Endodermal cell (in vitro differentiated cells): ENCODE results near the gene ARID2. TPM values are rescaled to one million over a fixed set of nuclear protein-coding genes. Genes with fewer than 3 reads are reported as not detected.

Source experiments
- DNase-seq: peaks from one replicate; pipeline ENCODE4 v3.0.0-alpha.2; 2017
- H3K27ac ChIP-seq: 2 replicates; pipeline ENCODE4 v1.5.1; 2013; ENCODE audit warnings: mild to moderate bottlenecking, low read depth, low read length, moderate library complexity
- H3K27me3 ChIP-seq: 2 replicates; pipeline ENCODE4 v1.6.1; 2013; ENCODE audit warnings: mild to moderate bottlenecking, low read length, moderate library complexity; ENCODE audit not compliant: insufficient read depth, control insufficient read depth, poor library complexity, severe bottlenecking
- H3K36me3 ChIP-seq: 2 replicates; pipeline ENCODE4 v1.7.0; 2013; ENCODE audit warnings: mild to moderate bottlenecking, low read length, moderate library complexity; ENCODE audit not compliant: control insufficient read depth, insufficient read depth
- H3K4me1 ChIP-seq: one replicate; pipeline ENCODE4 v1.7.0; 2013; ENCODE audit warnings: low read length; ENCODE audit not compliant: control insufficient read depth, insufficient read depth
- H3K4me3 ChIP-seq: 2 replicates; pipeline ENCODE4 v1.5.1; 2013; ENCODE audit warnings: mild to moderate bottlenecking, low read length, moderate library complexity
- H3K9ac ChIP-seq: 2 replicates; pipeline ENCODE4 v1.6.1; 2013; ENCODE audit warnings: mild to moderate bottlenecking, low read length, moderate library complexity; ENCODE audit not compliant: poor library complexity, severe bottlenecking; ENCODE audit errors: extremely low read depth
- H3K9me3 ChIP-seq: 2 replicates; pipeline ENCODE4 v1.6.1; 2013; ENCODE audit warnings: mild to moderate bottlenecking, low read length, moderate library complexity; ENCODE audit not compliant: control insufficient read depth
- H3K27ac Mint-ChIP-seq: 2 replicates; pipeline ENCODE4 v1.8.0; 2020; ENCODE audit warnings: mixed read lengths
- H3K27me3 Mint-ChIP-seq: 2 replicates; pipeline ENCODE4 v1.8.0; 2021; ENCODE audit warnings: mild to moderate bottlenecking, mixed read lengths; ENCODE audit not compliant: insufficient read depth
- H3K36me3 Mint-ChIP-seq: 2 replicates; pipeline ENCODE4 v1.8.0; 2020; ENCODE audit warnings: low read depth, mixed read lengths
- H3K4me1 Mint-ChIP-seq: 2 replicates; pipeline ENCODE4 v1.8.0; 2020; ENCODE audit warnings: mixed read lengths
- H3K4me3 Mint-ChIP-seq: 2 replicates; pipeline ENCODE4 v1.8.0; 2020; ENCODE audit warnings: mild to moderate bottlenecking, moderate library complexity, mixed read lengths
- H3K9me3 Mint-ChIP-seq: 2 replicates; pipeline ENCODE4 v1.8.0; 2020; ENCODE audit warnings: mild to moderate bottlenecking, mixed read lengths
- CTCF ChIP-seq: fragments of 200-600 bp; sonication (generic); conservative IDR thresholded peaks from 2 replicates; pipeline ENCODE4 v1.5.0; 2021; ENCODE audit warnings: antibody characterized with exemption, mild to moderate bottlenecking
- WGBS, 2 experiments: methylation state at CpG; one replicate each; pipeline versions ENCODE4 v1.1.5 to v1.1.7; 2013; ENCODE audit warnings: missing lambda C conversion rate in 2 of 2, mixed read lengths in 1 of 2; ENCODE audit not compliant: insufficient coverage in 1 of 2, insufficient read length in 1 of 2; 5-methylcytosine and 5-hydroxymethylcytosine counted together
- total RNA-seq, 2 donors: library from RNA; stranded (reverse); fragmentation: NEBNext Ultra II Directional in 1 of 2; extraction: Animal tissue kit (Norgen Biotek cat#: 25700) in 1 of 2; gene quantifications; 2 replicates in 1 of 2; 3 replicates in 1 of 2; pipeline ENCODE4 v1.2.1, GENCODE V29; 2021

Gene ARID2
- total RNA-seq, 2 donors from 2014 or later, result 54.0 to 58.1 TPM

GRCh38 chr12:45928309-45928708 is 198.8 kb downstream of the ARID2 start:
- no peak for DNase-seq
- WGBS, 2 experiments, result 93 to 100% methylated on average over 1 to 2 of the region's 2 CpGs
- Histone ChIP-seq H3K36me3 (peaks cover 91% of the 10 kb centered on the region), H3K27ac (no peak overlapping the region), H3K9me3 (no peaks in the 10 kb centered on the region), H3K27me3 (no peaks in the 10 kb centered on the region), H3K4me3 (no peak overlapping the region), H3K4me1 (no peaks in the 10 kb centered on the region), H3K9ac (no peak overlapping the region)
- H3K9me3 Mint-ChIP-seq, result no peaks in the 10 kb centered on the region
- H3K4me3 Mint-ChIP-seq, result no peak overlapping the region
- peaks cover 61% of the 10 kb centered on the region for H3K36me3 Mint-ChIP-seq
- H3K4me1 Mint-ChIP-seq, result no peaks in the 10 kb centered on the region
- no peak for TF ChIP-seq CTCF
- H3K27ac Mint-ChIP-seq, result no peak overlapping the region
- H3K27me3 Mint-ChIP-seq, result no peaks in the 10 kb centered on the region

GRCh38 chr12:45930369-45930768 is 200.9 kb downstream of the ARID2 start:
- Mint-ChIP-seq H3K27me3 (no peaks in the 10 kb centered on the region), H3K4me1 (peaks cover 3% of the 10 kb centered on the region), H3K27ac (no peak overlapping the region), H3K36me3 (peaks cover 52% of the 10 kb centered on the region), H3K9me3 (no peaks in the 10 kb centered on the region), H3K4me3 (no peak overlapping the region)
- Histone ChIP-seq H3K36me3 (peaks cover 89% of the 10 kb centered on the region), H3K9ac (no peak overlapping the region), H3K4me1 (no peaks in the 10 kb centered on the region), H3K27me3 (no peaks in the 10 kb centered on the region), H3K9me3 (no peaks in the 10 kb centered on the region), H3K4me3 (no peak overlapping the region), H3K27ac (no peak overlapping the region)
- TF ChIP-seq CTCF, result no peak
- no peak for DNase-seq
- WGBS, 2 experiments, result 75% methylated on average over 2 of the region's 3 CpGs; no CpG with 5 or more reads in 1 of the 2 experiments

GRCh38 chr12:45933504-45933903 is 204.0 kb downstream of the ARID2 start:
- Mint-ChIP-seq H3K9me3 (no peaks in the 10 kb centered on the region), H3K27ac (no peak overlapping the region), H3K4me3 (no peak overlapping the region), H3K36me3 (peaks cover 36% of the 10 kb centered on the region), H3K27me3 (no peaks in the 10 kb centered on the region), H3K4me1 (peaks cover 10% of the 10 kb centered on the region)
- no peak for TF ChIP-seq CTCF
- Histone ChIP-seq H3K4me3 (no peak overlapping the region), H3K9ac (no peak overlapping the region), H3K4me1 (no peaks in the 10 kb centered on the region), H3K36me3 (peaks cover 61% of the 10 kb centered on the region), H3K27ac (no peak overlapping the region), H3K9me3 (no peaks in the 10 kb centered on the region), H3K27me3 (no peaks in the 10 kb centered on the region)
- 88 to 90% methylated on average over 2 of the region's 2 CpGs for WGBS, 2 experiments
- no peak for DNase-seq
